Endothelial cell of umbilical vein (primary cell): Measurements from ENCODE around the gene CCSER1. TPM values are rescaled to one million over a fixed set of nuclear protein-coding genes. Genes with fewer than 3 reads are reported as not detected.

Source experiments
- BruUV-seq: library from RNA; stranded (reverse); fragments of 400-500 nt; replicated peaks from 2 replicates; lab custom pipeline; 2021; lab: Mats Ljungman, UMichigan
- CTCF ChIA-PET: fragments of 300-600, 350-600 bp; sonication (Branson Sonifier 250); formaldehyde crosslinking; loops from one replicate; lab custom pipeline; 2021; ENCODE audit warnings: antibody characterized with exemption, inconsistent platforms; lab: Charles Lee
- POLR2A ChIA-PET: fragments of 300-600, 350-600 bp; sonication (Branson Sonifier 250); formaldehyde crosslinking; loops from one replicate; lab custom pipeline; 2021; ENCODE audit warnings: antibody characterized with exemption, inconsistent platforms; lab: Charles Lee
- DNase-seq: peaks from one replicate; pipeline ENCODE4 v3.0.0-alpha.2; 2011; ENCODE audit warnings: low read depth, low spot score
- FAIRE-seq: peaks from 2 replicates; lab custom pipeline; 2011; peaks lifted over from hg19 to GRCh38; lab: Jason Lieb, UNC
- H2AFZ ChIP-seq: 2 replicates; pipeline ENCODE4 v1.6.0; 2012; ENCODE audit warnings: low read depth, low read length, control low read depth, inconsistent platforms
- H3K27ac ChIP-seq: 2 replicates; pipeline ENCODE4 v1.5.1; 2011; ENCODE audit warnings: low read depth, mild to moderate bottlenecking, control low read depth, low read length, moderate library complexity; ENCODE audit not compliant: insufficient read depth
- H3K27me3 ChIP-seq, 2 experiments: 2 replicates each; pipeline versions ENCODE4 v1.6.0 to v1.6.1; 2011; ENCODE audit warnings: low read length in 2 of 2, mixed read lengths in 1 of 2; ENCODE audit not compliant: control insufficient read depth in 2 of 2, insufficient read depth in 2 of 2
- H3K36me3 ChIP-seq, 2 experiments: 2 replicates in 1 of 2; 3 replicates in 1 of 2; pipeline ENCODE4 v1.5.1; 2011; ENCODE audit warnings: low read length in 2 of 2, mild to moderate bottlenecking in 1 of 2, moderate library complexity in 1 of 2; ENCODE audit not compliant: control insufficient read depth in 2 of 2, insufficient read depth in 2 of 2; ENCODE audit errors: extremely low read depth in 1 of 2
- H3K4me1 ChIP-seq: 3 replicates; pipeline ENCODE4 v1.5.1; 2011; ENCODE audit warnings: mild to moderate bottlenecking, low read length; ENCODE audit not compliant: control insufficient read depth, insufficient read depth; ENCODE audit errors: extremely low read depth
- H3K4me2 ChIP-seq: 2 replicates; pipeline ENCODE4 v1.6.1; 2011; ENCODE audit warnings: low read length, control low read depth, mixed read lengths; ENCODE audit not compliant: insufficient read depth
- H3K4me3 ChIP-seq, 3 experiments: fragments of 200-600 bp in 1 of 3; sonication (generic), shearing (Covaris generic) in 1 of 3; replicated peaks in 1 of 3; 2 replicates each; pipeline ENCODE4 v1.5.1; 2011 to 2016; ENCODE audit warnings: control low read depth in 3 of 3, low read length in 3 of 3, mild to moderate bottlenecking in 2 of 3, inconsistent platforms in 1 of 3, low read depth in 1 of 3, moderate library complexity in 1 of 3; ENCODE audit not compliant: insufficient read depth in 1 of 3
- H3K79me2 ChIP-seq: 2 replicates; pipeline ENCODE4 v1.6.0; 2012; ENCODE audit warnings: low read length, inconsistent platforms; ENCODE audit not compliant: control insufficient read depth, insufficient read depth
- H3K9ac ChIP-seq: replicated peaks from 2 replicates; pipeline ENCODE3; 2011; ENCODE audit warnings: low read length, control low read depth; ENCODE audit not compliant: insufficient read depth; ENCODE audit errors: extremely low read depth
- H3K9me1 ChIP-seq: replicated peaks from 3 replicates; pipeline ENCODE4 v1.6.0; 2011; ENCODE audit warnings: mild to moderate bottlenecking, low read length; ENCODE audit not compliant: control insufficient read depth, insufficient read depth; ENCODE audit errors: extremely low read depth
- H3K9me3 ChIP-seq: replicated peaks from 2 replicates; pipeline ENCODE4 v1.5.1; 2012; ENCODE audit warnings: low read length, inconsistent platforms; ENCODE audit not compliant: control insufficient read depth, insufficient read depth
- H4K20me1 ChIP-seq: replicated peaks from 2 replicates; pipeline ENCODE3; 2011; ENCODE audit warnings: mild to moderate bottlenecking, low read length; ENCODE audit not compliant: control insufficient read depth, insufficient read depth; ENCODE audit errors: extremely low read depth
- EZH2 ChIP-seq: IDR thresholded peaks from 2 replicates; pipeline ENCODE4 v1.6.1; 2012; ENCODE audit warnings: borderline replicate concordance, low read depth, mild to moderate bottlenecking, moderate library complexity, low read length, inconsistent platforms; ENCODE audit not compliant: severe bottlenecking
- FOS ChIP-seq: IDR thresholded peaks from 2 replicates; pipeline ENCODE4 v1.6.1; 2011; ENCODE audit warnings: mild to moderate bottlenecking, low read length, moderate library complexity, borderline replicate concordance; ENCODE audit not compliant: insufficient read depth
- GATA2 ChIP-seq: IDR thresholded peaks from 2 replicates; pipeline ENCODE4 v1.7.0; 2011; ENCODE audit warnings: low read depth, mild to moderate bottlenecking, moderate library complexity, mixed read lengths, low read length; ENCODE audit not compliant: insufficient read length, insufficient read depth
- JUN ChIP-seq: IDR thresholded peaks from 2 replicates; pipeline ENCODE4 v1.6.1; 2011; ENCODE audit warnings: borderline replicate concordance, low read depth; ENCODE audit not compliant: insufficient read length, insufficient read depth
- MYC ChIP-seq: IDR thresholded peaks from one replicate; pipeline ENCODE4 v1.6.1; 2011; ENCODE audit warnings: mild to moderate bottlenecking, low read depth, low read length
- POLR2A ChIP-seq: IDR thresholded peaks from 2 replicates; pipeline ENCODE4 v1.6.1; 2012; ENCODE audit warnings: low read depth, mild to moderate bottlenecking, control low read depth, low read length
- POLR2AphosphoS5 ChIP-seq: IDR thresholded peaks from 2 replicates; pipeline ENCODE4 v1.6.1; 2012; ENCODE audit warnings: low read depth, mild to moderate bottlenecking, control low read depth, low read length, moderate library complexity; ENCODE audit not compliant: insufficient read depth
- dilution Hi-C: fragments of 300-500 bp; cut with MboI; formaldehyde crosslinking; loops from one replicate; pipeline ENCODE4 v1.15.0; 2019; ENCODE audit warnings: low sequenced_read_pairs; ENCODE audit not compliant: extremely low pct_ligation_motif_present
- intact Hi-C: fragments of 100-400 bp; cut with micrococcal nuclease; formaldehyde crosslinking; loops from one replicate; pipeline ENCODE4 v1.10.0; 2022
- polyA plus RNA-seq, 4 experiments: library from polyadenylated mRNA; depleted of rRNA in 3 of 4; stranded (reverse) in 3 of 4; unstranded in 1 of 4; fragments of >200 nt; gene quantifications; 2 replicates each; pipeline versions ENCODE4 v1.2.1 to v1.2.3, GENCODE V29; 2011 to 2012; ENCODE audit warnings: missing spikeins in 1 of 4
- total RNA-seq: library from RNA; stranded (reverse); gene quantifications from 2 replicates; pipeline ENCODE4 v1.2.3, GENCODE V29; 2021
- TF ChIP-seq, protein P1 (sequence below), 2 donors: IDR thresholded peaks; 1 replicate in 1 of 2; 2 replicates in 1 of 2; pipeline ENCODE4 v1.5.1; 2011; ENCODE audit warnings: low read length in 2 of 2, mild to moderate bottlenecking in 2 of 2, moderate library complexity in 2 of 2, control low read depth in 1 of 2, inconsistent platforms in 1 of 2, low read depth in 1 of 2; ENCODE audit not compliant: insufficient read depth in 1 of 2; ENCODE audit errors: extremely low read depth in 1 of 2
- TF ChIP-seq, protein P2 (sequence below): IDR thresholded peaks from 2 replicates; pipeline ENCODE4 v1.6.1; 2011; ENCODE audit not compliant: insufficient read depth, insufficient read length

The CCSER1 gene
- total and polyA plus RNA-seq, 2 donors (not counting 3 experiments of a cell fraction or from before 2014, with no cell fraction given): 0.11 to 1.8 TPM

DNA sequence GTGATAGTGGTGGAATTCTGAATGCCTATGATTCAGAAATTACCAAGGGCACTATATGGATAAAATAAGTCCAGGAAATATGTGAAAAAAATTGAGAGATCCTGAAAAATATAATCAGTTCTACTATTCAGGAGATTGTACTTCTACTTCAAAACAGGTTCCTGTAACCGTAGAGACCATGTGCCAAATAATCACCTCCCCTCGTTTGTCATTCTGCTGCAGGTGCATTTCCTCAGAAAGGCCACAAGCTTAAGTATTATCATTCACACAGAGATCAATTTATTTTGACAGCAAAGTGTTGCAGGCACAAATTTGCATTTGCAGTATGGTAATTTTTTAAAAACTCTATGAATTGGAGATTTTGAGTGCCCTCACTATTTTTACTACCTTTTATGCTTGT, 1000.0 kb downstream of the CCSER1 start:
- FAIRE-seq: no peak
- Histone ChIP-seq H3K4me1 (no peaks in the 10 kb centered on the region), H3K4me3 (no peak overlapping the region), H4K20me1 (no peaks in the 10 kb centered on the region), H3K9ac (no peak overlapping the region), H3K27me3 (no peaks in the 10 kb centered on the region), H3K79me2 (no peaks in the 10 kb centered on the region), H3K27ac (no peak overlapping the region), H3K9me1 (no peaks in the 10 kb centered on the region), H3K9me3 (no peaks in the 10 kb centered on the region), H3K4me2 (no peak overlapping the region), H2AFZ (no peak overlapping the region), H3K36me3 (no peaks in the 10 kb centered on the region)
- ChIA-PET POLR2A (no interaction called here), CTCF (interaction anchor here (0.7 kb wide), 1 partner anchor 11 kb away, joined by 3 read pairs; no protein-coding TSS in a partner anchor)
- BruUV-seq: no TSS peak
- TF ChIP-seq JUN (no peak), EZH2 (no peak), POLR2A (no peak), MYC (no peak), POLR2AphosphoS5 (no peak), FOS (no peak), GATA2 (no peak)
- TF ChIP-seq, protein P1, sequence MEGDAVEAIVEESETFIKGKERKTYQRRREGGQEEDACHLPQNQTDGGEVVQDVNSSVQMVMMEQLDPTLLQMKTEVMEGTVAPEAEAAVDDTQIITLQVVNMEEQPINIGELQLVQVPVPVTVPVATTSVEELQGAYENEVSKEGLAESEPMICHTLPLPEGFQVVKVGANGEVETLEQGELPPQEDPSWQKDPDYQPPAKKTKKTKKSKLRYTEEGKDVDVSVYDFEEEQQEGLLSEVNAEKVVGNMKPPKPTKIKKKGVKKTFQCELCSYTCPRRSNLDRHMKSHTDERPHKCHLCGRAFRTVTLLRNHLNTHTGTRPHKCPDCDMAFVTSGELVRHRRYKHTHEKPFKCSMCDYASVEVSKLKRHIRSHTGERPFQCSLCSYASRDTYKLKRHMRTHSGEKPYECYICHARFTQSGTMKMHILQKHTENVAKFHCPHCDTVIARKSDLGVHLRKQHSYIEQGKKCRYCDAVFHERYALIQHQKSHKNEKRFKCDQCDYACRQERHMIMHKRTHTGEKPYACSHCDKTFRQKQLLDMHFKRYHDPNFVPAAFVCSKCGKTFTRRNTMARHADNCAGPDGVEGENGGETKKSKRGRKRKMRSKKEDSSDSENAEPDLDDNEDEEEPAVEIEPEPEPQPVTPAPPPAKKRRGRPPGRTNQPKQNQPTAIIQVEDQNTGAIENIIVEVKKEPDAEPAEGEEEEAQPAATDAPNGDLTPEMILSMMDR (IDR thresholded peaks at IDR 0.05; ENCODE audit: extremely low read depth in 1 of 2, insufficient read depth in 1 of 2, low read depth in 1 of 2, low read length in 2 of 2): no peak
- TF ChIP-seq, protein P2, sequence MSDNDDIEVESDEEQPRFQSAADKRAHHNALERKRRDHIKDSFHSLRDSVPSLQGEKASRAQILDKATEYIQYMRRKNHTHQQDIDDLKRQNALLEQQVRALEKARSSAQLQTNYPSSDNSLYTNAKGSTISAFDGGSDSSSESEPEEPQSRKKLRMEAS: no peak
- intact Hi-C loops (no loop called here), dilution Hi-C loops (no loop called here)
- DNase-seq: no peak
